H1 (cell line): ENCODE data around the gene KLHL29. TPM values are rescaled to one million over a fixed set of nuclear protein-coding genes. Genes with fewer than 3 reads are reported as not detected.

ENCODE experiments used
- CTCF ChIA-PET: fragments of 300-600 bp; sonication (Branson Sonifier 250); formaldehyde crosslinking; loops from one replicate; lab custom pipeline; 2021; ENCODE audit not compliant: partially characterized antibody; lab: Charles Lee
- POLR2A ChIA-PET: fragments of 300-600 bp; sonication (Branson Sonifier 250); formaldehyde crosslinking; loops from one replicate; lab custom pipeline; 2021; ENCODE audit warnings: inconsistent platforms; ENCODE audit not compliant: partially characterized antibody; lab: Charles Lee
- DNase-seq, 2 experiments: peaks; one replicate each; pipeline versions ENCODE4 v3.0.0 to v3.0.0-alpha.2; 2010 to 2022; ENCODE audit warnings: low spot score in 2 of 2, low read depth in 1 of 2, mixed read lengths in 1 of 2
- FAIRE-seq: peaks from 2 replicates; lab custom pipeline; 2011; peaks lifted over from hg19 to GRCh38; lab: Jason Lieb, UNC
- H2AFZ ChIP-seq: 2 replicates; pipeline ENCODE4 v1.8.1; 2012; ENCODE audit warnings: low read length, inconsistent platforms
- H2AK5ac ChIP-seq: 2 replicates; pipeline ENCODE4 v1.6.1; 2013; ENCODE audit warnings: low read depth, low read length
- H2BK120ac ChIP-seq: replicated peaks from 2 replicates; pipeline ENCODE3; 2013; ENCODE audit warnings: low read depth, low read length, inconsistent platforms
- H2BK12ac ChIP-seq: 2 replicates; pipeline ENCODE4 v1.6.1; 2013; ENCODE audit warnings: low read depth, low read length
- H2BK15ac ChIP-seq: 2 replicates; pipeline ENCODE4 v1.6.1; 2013; ENCODE audit warnings: low read length
- H2BK20ac ChIP-seq: 2 replicates; pipeline ENCODE4 v1.6.1; 2013; ENCODE audit warnings: low read length
- H2BK5ac ChIP-seq: 2 replicates; pipeline ENCODE4 v1.6.1; 2013; ENCODE audit warnings: low read depth, low read length
- H3K14ac ChIP-seq: 2 replicates; pipeline ENCODE4 v1.6.1; 2013; ENCODE audit warnings: inconsistent platforms; ENCODE audit not compliant: insufficient read length
- H3K18ac ChIP-seq: 2 replicates; pipeline ENCODE4 v1.6.1; 2013; ENCODE audit warnings: low read length; ENCODE audit errors: extremely low read depth
- H3K23ac ChIP-seq: 2 replicates; pipeline ENCODE4 v1.6.1; 2013; ENCODE audit warnings: inconsistent platforms; ENCODE audit not compliant: insufficient read length
- H3K23me2 ChIP-seq: 2 replicates; pipeline ENCODE4 v1.6.1; 2013; ENCODE audit warnings: low read depth, low read length
- H3K27ac ChIP-seq: 2 replicates; pipeline ENCODE4 v1.6.1; 2011; ENCODE audit warnings: low read depth, low read length, inconsistent platforms
- H3K27me3 ChIP-seq, 4 experiments: replicated peaks in 1 of 4; 1 replicate in 1 of 4; 2 replicates in 3 of 4; pipeline versions ENCODE4 v1.6.1 to v1.8.1; 2011 to 2013; ENCODE audit warnings: low read length in 3 of 4, mild to moderate bottlenecking in 3 of 4, inconsistent platforms in 2 of 4, mixed read lengths in 2 of 4, moderate library complexity in 1 of 4; ENCODE audit not compliant: control insufficient read depth in 3 of 4, insufficient read depth in 3 of 4; ENCODE audit errors: extremely low read depth in 1 of 4
- H3K36me3 ChIP-seq, 4 experiments: 2 replicates each; pipeline versions ENCODE4 v1.6.1 to v1.8.1; 2011 to 2013; ENCODE audit warnings: mild to moderate bottlenecking in 4 of 4, low read length in 3 of 4, moderate library complexity in 2 of 4, control low read depth in 1 of 4, inconsistent platforms in 1 of 4; ENCODE audit not compliant: insufficient read depth in 4 of 4, control insufficient read depth in 2 of 4
- H3K4ac ChIP-seq: replicated peaks from 2 replicates; pipeline ENCODE3; 2013; ENCODE audit warnings: low read length, low read depth, mixed read lengths, inconsistent platforms; ENCODE audit not compliant: insufficient read length
- H3K4me1 ChIP-seq, 4 experiments: replicated peaks in 1 of 4; 1 replicate in 1 of 4; 2 replicates in 3 of 4; pipeline versions ENCODE4 v1.6.1 to v1.8.1; 2011 to 2013; ENCODE audit warnings: low read length in 3 of 4, inconsistent platforms in 2 of 4, mixed read lengths in 1 of 4; ENCODE audit not compliant: insufficient read depth in 4 of 4, control insufficient read depth in 3 of 4
- H3K4me2 ChIP-seq, 2 experiments: 2 replicates each; pipeline versions ENCODE4 v1.6.1 to v1.8.1; 2011 to 2013; ENCODE audit warnings: low read depth in 2 of 2, low read length in 2 of 2, control low read depth in 1 of 2, inconsistent platforms in 1 of 2, mild to moderate bottlenecking in 1 of 2; ENCODE audit not compliant: insufficient read depth in 1 of 2
- H3K4me3 ChIP-seq, 4 experiments: fragments of 200-600, 300-600 bp in 1 of 4; sonication (generic), shearing (Covaris generic), sonication (Bioruptor Twin) in 1 of 4; 2 replicates each; pipeline versions ENCODE4 v1.5.1 to v1.8.1; 2011 to 2016; ENCODE audit warnings: low read length in 4 of 4, low read depth in 3 of 4, control low read depth in 2 of 4, inconsistent platforms in 2 of 4, mild to moderate bottlenecking in 2 of 4, mixed read lengths in 1 of 4, moderate library complexity in 1 of 4; ENCODE audit not compliant: insufficient read depth in 2 of 4; ENCODE audit errors: extremely low read depth in 1 of 4
- H3K56ac ChIP-seq: replicated peaks from 2 replicates; pipeline ENCODE3; 2013; ENCODE audit warnings: low read depth, mild to moderate bottlenecking, mixed read lengths, low read length, inconsistent platforms; ENCODE audit not compliant: insufficient read length
- H3K79me1 ChIP-seq: 2 replicates; pipeline ENCODE4 v1.6.1; 2013; ENCODE audit warnings: low read depth, low read length, control low read depth
- H3K79me2 ChIP-seq, 2 experiments: 2 replicates each; pipeline versions ENCODE4 v1.6.1 to v1.8.1; 2012 to 2013; ENCODE audit warnings: low read length in 2 of 2, mild to moderate bottlenecking in 2 of 2, inconsistent platforms in 1 of 2; ENCODE audit not compliant: insufficient read depth in 2 of 2, control insufficient read depth in 1 of 2
- H3K9ac ChIP-seq, 4 experiments: replicated peaks in 1 of 4; 1 replicate in 1 of 4; 2 replicates in 3 of 4; pipeline versions ENCODE4 v1.6.1 to v1.8.1; 2011 to 2013; ENCODE audit warnings: low read depth in 3 of 4, low read length in 3 of 4, control low read depth in 2 of 4, mild to moderate bottlenecking in 2 of 4, moderate library complexity in 2 of 4, inconsistent platforms in 1 of 4; ENCODE audit errors: extremely low read depth in 1 of 4
- H3K9me3 ChIP-seq, 2 experiments: 2 replicates each; pipeline versions ENCODE4 v1.6.1 to v1.8.1; 2012 to 2013; ENCODE audit warnings: mild to moderate bottlenecking in 2 of 2, moderate library complexity in 2 of 2, control low read depth in 1 of 2, inconsistent platforms in 1 of 2, low read depth in 1 of 2, low read length in 1 of 2, mixed read lengths in 1 of 2; ENCODE audit not compliant: insufficient read depth in 2 of 2
- H4K20me1 ChIP-seq, 2 experiments: replicated peaks in 1 of 2; 2 replicates each; pipeline versions ENCODE3 to v1.8.1; 2011 to 2013; ENCODE audit warnings: inconsistent platforms in 2 of 2, low read length in 2 of 2, mild to moderate bottlenecking in 1 of 2; ENCODE audit not compliant: insufficient read depth in 2 of 2, control insufficient read depth in 1 of 2
- H4K5ac ChIP-seq: 2 replicates; pipeline ENCODE4 v1.6.1; 2013; ENCODE audit warnings: low read length, low read depth, mixed read lengths, inconsistent platforms; ENCODE audit not compliant: insufficient read length
- H4K8ac ChIP-seq: 2 replicates; pipeline ENCODE4 v1.8.0; 2013; ENCODE audit warnings: mild to moderate bottlenecking, moderate library complexity, low read length, inconsistent platforms; ENCODE audit not compliant: insufficient read depth; ENCODE audit errors: extremely low read depth
- H4K91ac ChIP-seq: replicated peaks from 2 replicates; pipeline ENCODE3; 2013; ENCODE audit warnings: low read length, mixed read lengths, inconsistent platforms; ENCODE audit not compliant: insufficient read length
- BCL11A ChIP-seq, 2 experiments: IDR thresholded peaks; one replicate each; pipeline ENCODE4 v1.6.1; 2011; ENCODE audit warnings: low read depth in 2 of 2, low read length in 2 of 2, mild to moderate bottlenecking in 2 of 2
- EGR1 ChIP-seq: IDR thresholded peaks from 2 replicates; pipeline ENCODE4 v1.6.1; 2011; ENCODE audit warnings: low read depth, low read length, borderline replicate concordance
- GTF2F1 ChIP-seq: IDR thresholded peaks from 2 replicates; pipeline ENCODE4 v1.6.1; 2012; ENCODE audit warnings: low read depth, low read length, improper control_type of control experiment, borderline replicate concordance
- NRF1 ChIP-seq: IDR thresholded peaks from 2 replicates; pipeline ENCODE4 v1.6.1; 2011; ENCODE audit warnings: mild to moderate bottlenecking, low read depth, low read length, improper control_type of control experiment
- PHF8 ChIP-seq: fragments of 200-600 bp; sonication (generic); conservative IDR thresholded peaks from 2 replicates; pipeline ENCODE4 v1.7.1; 2012; ENCODE audit warnings: low read depth, mild to moderate bottlenecking, inconsistent platforms, low read length, moderate library complexity
- POLR2A ChIP-seq, 2 experiments: IDR thresholded peaks; 1 replicate in 1 of 2; 2 replicates in 1 of 2; pipeline ENCODE4 v1.6.1; 2011; ENCODE audit warnings: low read depth in 2 of 2, low read length in 2 of 2, mild to moderate bottlenecking in 2 of 2; ENCODE audit errors: control extremely low read depth in 1 of 2
- POLR2AphosphoS5 ChIP-seq: IDR thresholded peaks from 2 replicates; pipeline ENCODE4 v1.6.1; 2011; ENCODE audit warnings: low read depth, low read length
- SAP30 ChIP-seq: fragments of 300-600 bp; sonication (generic); IDR thresholded peaks from 2 replicates; pipeline ENCODE4 v1.7.1; 2012; ENCODE audit warnings: low read length, moderate library complexity, mild to moderate bottlenecking, inconsistent platforms; ENCODE audit not compliant: insufficient read depth, insufficient replicate concordance
- SP1 ChIP-seq: IDR thresholded peaks from 2 replicates; pipeline ENCODE4 v1.6.1; 2011; ENCODE audit warnings: low read depth, low read length
- WGBS, 2 experiments: shearing (Covaris generic) in 1 of 2; methylation state at CpG; one replicate each; pipeline versions ENCODE4 v1.1.6 to v1.1.7; 2013 to 2015; ENCODE audit warnings: low lambda C conversion rate in 2 of 2, mixed read lengths in 2 of 2, inconsistent platforms in 1 of 2, low coverage in 1 of 2, missing lambda C conversion rate in 1 of 2; ENCODE audit not compliant: insufficient replicate concordance in 2 of 2, insufficient coverage in 1 of 2, insufficient read length in 1 of 2; ENCODE audit errors: extremely low coverage in 1 of 2, missing lambda C conversion rate in 1 of 2; 5-methylcytosine and 5-hydroxymethylcytosine counted together
- polyA plus RNA-seq, 7 experiments: library from polyadenylated mRNA; depleted of rRNA in 3 of 7; stranded (reverse) in 5 of 7; unstranded in 2 of 7; fragments of >200 nt in 5 of 7; fragments of 200-250 nt in 2 of 7; gene quantifications; 1 replicate in 5 of 7; 2 replicates in 1 of 7; 4 replicates in 1 of 7; pipeline versions ENCODE4 v1.2.1 to v1.2.3, GENCODE V29; 2011 to 2013; ENCODE audit warnings: missing spikeins in 2 of 7, mixed read lengths in 2 of 7
- total RNA-seq: library from RNA; stranded (reverse); fragmentation: NEBNext Ultra II Directional; extraction: Animal tissue kit (Norgen Biotek cat#: 25700); gene quantifications from 2 replicates; pipeline ENCODE4 v1.2.1, GENCODE V29; 2021
- TF ChIP-seq, protein P1 (sequence below): IDR thresholded peaks from 2 replicates; pipeline ENCODE4 v1.6.1; 2011; ENCODE audit warnings: low read length, improper control_type of control experiment
- TF ChIP-seq, protein P2 (sequence below): IDR thresholded peaks from 2 replicates; pipeline ENCODE4 v1.6.1; 2011; ENCODE audit warnings: low read depth, mild to moderate bottlenecking, low read length; ENCODE audit not compliant: insufficient read depth

Gene KLHL29
- total and polyA plus RNA-seq, 2 of the 8 experiments (the other 6 are each of a cell fraction or from before 2014, with no cell fraction given) = 1.1 to 4.7 TPM

DNA sequence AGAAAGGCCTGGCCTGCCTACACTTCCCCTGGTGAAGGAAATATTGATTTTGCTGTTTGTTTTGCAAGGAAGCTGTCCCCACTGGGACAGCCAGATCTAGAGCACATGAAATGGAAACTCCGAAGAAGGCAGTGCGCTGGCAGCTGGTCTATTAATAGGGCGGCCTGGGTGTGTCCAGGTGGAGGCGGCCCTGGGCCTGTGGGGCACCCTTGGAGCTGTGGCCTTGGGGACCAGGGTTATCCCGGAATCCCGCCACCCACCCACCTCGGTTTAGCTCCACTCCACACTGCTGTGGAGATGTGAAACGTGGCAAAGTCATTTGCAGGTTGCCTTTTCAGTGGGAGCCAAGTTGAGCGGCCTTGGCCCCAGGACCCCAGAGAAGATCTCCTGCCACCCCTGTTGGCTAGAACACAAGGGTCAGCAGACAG lies 204.3 kb downstream of the KLHL29 start:
- Histone ChIP-seq H2BK15ac (no peak overlapping the region), H3K14ac (no peak overlapping the region), H2BK5ac (no peak overlapping the region), H4K5ac (no peak overlapping the region), H3K27me3 (no peaks in the 10 kb centered on the region), H3K9ac (no peak overlapping the region), H3K79me1 (no peaks in the 10 kb centered on the region), H2AFZ (no peak overlapping the region), H3K27ac (no peak overlapping the region), H2BK20ac (no peak overlapping the region), H3K4me1 (peaks cover 0 to 3% (median 0%) of the 10 kb centered on the region in 4 experiments; a peak in 1 of 7 replicates), H2BK120ac (no peak overlapping the region), H2BK12ac (no peak overlapping the region), H3K4me3 (no peak overlapping the region), H4K20me1 (no peaks in the 10 kb centered on the region), H2AK5ac (no peak overlapping the region), H3K4ac (no peak overlapping the region), H3K23ac (no peak overlapping the region), H4K8ac (no peak overlapping the region; the same call in 1 of the 2 replicates), H4K91ac (no peak overlapping the region), H3K9me3 (no peaks in the 10 kb centered on the region), H3K18ac (no peak overlapping the region), H3K36me3 (no peaks in the 10 kb centered on the region), H3K79me2 (no peaks in the 10 kb centered on the region), H3K56ac (no peak overlapping the region), H3K23me2 (no peaks in the 10 kb centered on the region), H3K4me2 (no peak overlapping the region)
- WGBS, 2 experiments = 86% methylated on average over 9 of the region's 9 CpGs; no CpG with 5 or more reads in 1 of the 2 experiments
- DNase-seq (no peak), FAIRE-seq (no peak)
- ChIA-PET POLR2A (no interaction called here), CTCF (interaction anchor here (0.9 to 1.9 kb wide), 4 partner anchors 9 to 35 kb away, joined by 3 to 6 read pairs (median 4); no protein-coding TSS in a partner anchor)
- no peak for TF ChIP-seq EGR1
- no peak for TF ChIP-seq PHF8
- no peak for TF ChIP-seq SAP30
- TF ChIP-seq, protein P1, sequence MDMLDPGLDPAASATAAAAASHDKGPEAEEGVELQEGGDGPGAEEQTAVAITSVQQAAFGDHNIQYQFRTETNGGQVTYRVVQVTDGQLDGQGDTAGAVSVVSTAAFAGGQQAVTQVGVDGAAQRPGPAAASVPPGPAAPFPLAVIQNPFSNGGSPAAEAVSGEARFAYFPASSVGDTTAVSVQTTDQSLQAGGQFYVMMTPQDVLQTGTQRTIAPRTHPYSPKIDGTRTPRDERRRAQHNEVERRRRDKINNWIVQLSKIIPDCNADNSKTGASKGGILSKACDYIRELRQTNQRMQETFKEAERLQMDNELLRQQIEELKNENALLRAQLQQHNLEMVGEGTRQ = no peak
- TF ChIP-seq, protein P2, sequence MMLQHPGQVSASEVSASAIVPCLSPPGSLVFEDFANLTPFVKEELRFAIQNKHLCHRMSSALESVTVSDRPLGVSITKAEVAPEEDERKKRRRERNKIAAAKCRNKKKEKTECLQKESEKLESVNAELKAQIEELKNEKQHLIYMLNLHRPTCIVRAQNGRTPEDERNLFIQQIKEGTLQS = no peak
- TF ChIP-seq NRF1 = no peak
- no peak for TF ChIP-seq SP1
- TF ChIP-seq POLR2AphosphoS5 = no peak
- TF ChIP-seq POLR2A (IDR thresholded peaks at IDR 0.05; ENCODE audit: control extremely low read depth in 1 of 2, low read depth in 2 of 2, low read length in 2 of 2) = no peak
- no peak for TF ChIP-seq GTF2F1
- TF ChIP-seq BCL11A (IDR thresholded peaks at IDR 0.05; ENCODE audit: low read depth in 2 of 2, low read length in 2 of 2) = no peak
